Measurements from ENCODE around the gene CLEC10A. TPM values are rescaled to one million over a fixed set of nuclear protein-coding genes. Genes with fewer than 3 reads are reported as not detected.

The CLEC10A gene
- total RNA-seq, 1 donor, result not detected

- no peak overlapping the region for H2AFZ ChIP-seq (ENCODE audit: low read length)
- H3K4me3 ChIP-seq (ENCODE audit: insufficient read depth, low read length), result no peak overlapping the region
- H3K79me2 ChIP-seq (ENCODE audit: insufficient read depth, low read length), result no peaks in the 10 kb centered on the region
- no peak overlapping the region for H3K27ac ChIP-seq (ENCODE audit: low read depth, low read length)
- H3K9me3 ChIP-seq (ENCODE audit: low read depth, low read length), result no peaks in the 10 kb centered on the region
- peaks cover 3% of the 10 kb centered on the region for H3K4me1 ChIP-seq (ENCODE audit: insufficient read depth, low read length)
- H3K36me3 ChIP-seq (ENCODE audit: insufficient read depth, low read length), result no peaks in the 10 kb centered on the region
- H4K20me1 ChIP-seq (ENCODE audit: insufficient read depth, low read length), result no peaks in the 10 kb centered on the region
- no peak overlapping the region for H3K4me2 ChIP-seq (ENCODE audit: insufficient read depth, low read length)
- no peak for TF ChIP-seq CTCF (IDR thresholded peaks at IDR 0.05; ENCODE audit: extremely low read depth, low read depth, low read length)
- peaks cover 13% of the 10 kb centered on the region for H3K27me3 ChIP-seq (ENCODE audit: insufficient read depth, low read length)
- DNase-seq (ENCODE audit: insufficient read length, low spot score, missing footprints), result no peak
These were observed 498 bp upstream of the CLEC10A start for GRCh38 chr17:7080456-7081041.

- no peak overlapping the region for H3K4me2 ChIP-seq (ENCODE audit: insufficient read depth, low read length)
These were observed 1.3 kb downstream of the CLEC10A start for GRCh38 chr17:7078711-7079110.

GRCh38 chr17:7077911-7078546 lies 2.0 kb downstream of the CLEC10A start:
- Histone ChIP-seq H3K27me3 (ENCODE audit: insufficient read depth, low read length) (peaks cover 13% of the 10 kb centered on the region), H4K20me1 (ENCODE audit: insufficient read depth, low read length) (no peaks in the 10 kb centered on the region), H3K9me3 (ENCODE audit: low read depth, low read length) (no peaks in the 10 kb centered on the region), H3K27ac (ENCODE audit: low read depth, low read length) (no peak overlapping the region), H3K4me3 (ENCODE audit: insufficient read depth, low read length) (no peak overlapping the region), H2AFZ (ENCODE audit: low read length) (no peak overlapping the region), H3K36me3 (ENCODE audit: insufficient read depth, low read length) (no peaks in the 10 kb centered on the region), H3K4me1 (ENCODE audit: insufficient read depth, low read length) (no peaks in the 10 kb centered on the region), H3K4me2 (ENCODE audit: insufficient read depth, low read length) (no peak overlapping the region), H3K79me2 (ENCODE audit: insufficient read depth, low read length) (no peaks in the 10 kb centered on the region)
- DNase-seq (ENCODE audit: insufficient read length, low spot score, missing footprints), result no peak
- no peak for TF ChIP-seq CTCF (IDR thresholded peaks at IDR 0.05; ENCODE audit: extremely low read depth, low read depth, low read length)

More at GRCh38 chr17:7078711-7079110, 1.3 kb downstream of the CLEC10A start:
- H3K9me3 ChIP-seq (ENCODE audit: low read depth, low read length), result no peaks in the 10 kb centered on the region
- no peak overlapping the region for H2AFZ ChIP-seq (ENCODE audit: low read length)
- no peak overlapping the region for H3K4me3 ChIP-seq (ENCODE audit: insufficient read depth, low read length)
- no peak for DNase-seq (ENCODE audit: insufficient read length, low spot score, missing footprints)
- no peak overlapping the region for H3K27ac ChIP-seq (ENCODE audit: low read depth, low read length)
- H4K20me1 ChIP-seq (ENCODE audit: insufficient read depth, low read length), result no peaks in the 10 kb centered on the region
- no peaks in the 10 kb centered on the region for H3K36me3 ChIP-seq (ENCODE audit: insufficient read depth, low read length)
- no peaks in the 10 kb centered on the region for H3K79me2 ChIP-seq (ENCODE audit: insufficient read depth, low read length)
- no peak for TF ChIP-seq CTCF (IDR thresholded peaks at IDR 0.05; ENCODE audit: extremely low read depth, low read depth, low read length)
- H3K4me1 ChIP-seq (ENCODE audit: insufficient read depth, low read length), result peaks cover 1% of the 10 kb centered on the region
- peaks cover 13% of the 10 kb centered on the region for H3K27me3 ChIP-seq (ENCODE audit: insufficient read depth, low read length)

- Histone ChIP-seq H3K27me3 (ENCODE audit: insufficient read depth, low read length) (peaks cover 21% of the 10 kb centered on the region), H3K9me3 (ENCODE audit: low read depth, low read length) (no peaks in the 10 kb centered on the region), H3K36me3 (ENCODE audit: insufficient read depth, low read length) (no peaks in the 10 kb centered on the region), H3K27ac (ENCODE audit: low read depth, low read length) (no peak overlapping the region), H3K4me3 (ENCODE audit: insufficient read depth, low read length) (no peak overlapping the region), H3K4me1 (ENCODE audit: insufficient read depth, low read length) (no peaks in the 10 kb centered on the region), H3K4me2 (ENCODE audit: insufficient read depth, low read length) (no peak overlapping the region), H4K20me1 (ENCODE audit: insufficient read depth, low read length) (no peaks in the 10 kb centered on the region), H3K79me2 (ENCODE audit: insufficient read depth, low read length) (no peaks in the 10 kb centered on the region), H2AFZ (ENCODE audit: low read length) (no peak overlapping the region)
- TF ChIP-seq CTCF (IDR thresholded peaks at IDR 0.05; ENCODE audit: extremely low read depth, low read depth, low read length), result no peak
- DNase-seq (ENCODE audit: insufficient read length, low spot score, missing footprints), result no peak
These were observed 5.1 kb downstream of the CLEC10A start for GRCh38 chr17:7074931-7075330.

Data from osteoblast (primary cell).